GM23248 (cell line): ENCODE data around the gene TTYH3.

Experiments
- EZH2 ChIP-seq: fragments of 200-600 bp; sonication (generic); IDR thresholded peaks from 2 replicates; pipeline ENCODE4 v1.6.1; 2018; ENCODE audit warnings: antibody characterized with exemption, mild to moderate bottlenecking; ENCODE audit not compliant: insufficient read depth, poor library complexity, severe bottlenecking
- EZH2phosphoT487 ChIP-seq: fragments of 200-600 bp; sonication (generic); IDR thresholded peaks from 2 replicates; pipeline ENCODE4 v1.6.1; 2018; ENCODE audit warnings: antibody characterized with exemption, moderate library complexity, mild to moderate bottlenecking, low read depth; ENCODE audit not compliant: insufficient read depth

- TF ChIP-seq EZH2 (no peak), EZH2phosphoT487 (no peak)
Observed at GRCh38 chr7:2646680-2647571, 15.1 kb downstream of the TTYH3 start.
